SH-SY5Y (cell line): ENCODE measurements around the gene NMUR2.

Experiments
- GATA2 ChIP-seq: IDR thresholded peaks from 2 replicates; pipeline ENCODE4 v1.6.1; 2011; ENCODE audit warnings: mild to moderate bottlenecking, low read depth, low read length
- GATA3 ChIP-seq: IDR thresholded peaks from 2 replicates; pipeline ENCODE4 v1.6.1; 2011; ENCODE audit warnings: low read depth, mild to moderate bottlenecking, low read length, moderate library complexity

GRCh38 chr5:152437866-152438265, 32.8 kb upstream of the NMUR2 start:
- TF ChIP-seq GATA2: no peak
- TF ChIP-seq GATA3: no peak
